NB4 (cell line): Measurements from ENCODE around the gene CTPS1.

ENCODE experiments used
- MYC ChIP-seq: IDR thresholded peaks from 2 replicates; pipeline ENCODE4 v1.6.1; 2011; ENCODE audit warnings: low read depth, low read length
- POLR2A ChIP-seq: IDR thresholded peaks from 2 replicates; pipeline ENCODE4 v1.6.1; 2011; ENCODE audit warnings: mild to moderate bottlenecking; ENCODE audit not compliant: insufficient read length; ENCODE audit errors: extremely low read depth
- TF ChIP-seq, protein P1 (sequence below): IDR thresholded peaks from one replicate; pipeline ENCODE4 v1.5.1; 2012; ENCODE audit warnings: low read depth, low read length

DNA sequence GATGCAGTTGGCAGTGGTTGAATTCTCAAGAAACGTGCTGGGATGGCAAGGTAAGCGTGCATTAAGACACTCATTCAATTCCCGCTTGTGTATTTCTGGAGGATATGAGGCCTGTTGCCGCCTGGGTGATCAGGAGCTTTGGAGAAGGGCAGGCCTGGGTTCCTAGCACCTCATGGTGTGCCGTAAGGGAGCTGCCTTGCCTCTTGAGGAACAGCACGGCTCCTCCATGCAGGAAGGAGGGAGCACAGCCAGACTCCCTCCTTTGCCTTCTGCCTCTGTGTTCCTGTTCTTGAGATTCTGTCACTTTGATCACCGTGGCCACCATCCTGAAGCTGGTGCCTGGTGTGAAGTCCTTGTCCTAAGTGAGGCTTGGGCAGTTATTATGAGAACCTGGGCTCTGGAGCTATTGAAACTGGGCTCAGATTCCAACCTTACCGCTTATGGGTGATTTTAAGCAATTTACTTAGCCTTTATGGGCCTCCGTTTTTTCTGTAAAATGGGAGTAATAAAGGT lies 23.7 kb downstream of the CTPS1 start:
- TF ChIP-seq POLR2A (no peak), MYC (no peak)
- TF ChIP-seq, protein P1, sequence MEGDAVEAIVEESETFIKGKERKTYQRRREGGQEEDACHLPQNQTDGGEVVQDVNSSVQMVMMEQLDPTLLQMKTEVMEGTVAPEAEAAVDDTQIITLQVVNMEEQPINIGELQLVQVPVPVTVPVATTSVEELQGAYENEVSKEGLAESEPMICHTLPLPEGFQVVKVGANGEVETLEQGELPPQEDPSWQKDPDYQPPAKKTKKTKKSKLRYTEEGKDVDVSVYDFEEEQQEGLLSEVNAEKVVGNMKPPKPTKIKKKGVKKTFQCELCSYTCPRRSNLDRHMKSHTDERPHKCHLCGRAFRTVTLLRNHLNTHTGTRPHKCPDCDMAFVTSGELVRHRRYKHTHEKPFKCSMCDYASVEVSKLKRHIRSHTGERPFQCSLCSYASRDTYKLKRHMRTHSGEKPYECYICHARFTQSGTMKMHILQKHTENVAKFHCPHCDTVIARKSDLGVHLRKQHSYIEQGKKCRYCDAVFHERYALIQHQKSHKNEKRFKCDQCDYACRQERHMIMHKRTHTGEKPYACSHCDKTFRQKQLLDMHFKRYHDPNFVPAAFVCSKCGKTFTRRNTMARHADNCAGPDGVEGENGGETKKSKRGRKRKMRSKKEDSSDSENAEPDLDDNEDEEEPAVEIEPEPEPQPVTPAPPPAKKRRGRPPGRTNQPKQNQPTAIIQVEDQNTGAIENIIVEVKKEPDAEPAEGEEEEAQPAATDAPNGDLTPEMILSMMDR = no peak
